Esophagus mucosa (tissue), 1 donor: Measurements from ENCODE around the gene FAM229B. TPM values are rescaled to one million over a fixed set of nuclear protein-coding genes. Genes with fewer than 3 reads are reported as not detected.

ENCODE experiments used
- ATAC-seq: fragments of 200-7000 bp; cut with Tn5 transposase; one replicate; pipeline ENCODE4 v1.9.1; 2020
- total RNA-seq: library from RNA; stranded (reverse); gene quantifications from one replicate; pipeline ENCODE4 v1.2.4, GENCODE V29; 2023
- donor health status: DM: yes; HTN: yes; CAD: no.

Gene FAM229B
- total RNA-seq, 1 donor from 2014 or later = 5.1 TPM

GRCh38 chr6:112144145-112144926 is 56.9 kb downstream of the FAM229B start:
- no peak for ATAC-seq

GRCh38 chr6:112145080-112145573 is 57.7 kb downstream of the FAM229B start:
- ATAC-seq = no peak

GRCh38 chr6:112148103-112148502 is 60.7 kb downstream of the FAM229B start:
- ATAC-seq = no peak

- no peak for ATAC-seq
Observed at GRCh38 chr6:112149236-112149635, 61.8 kb downstream of the FAM229B start.

GRCh38 chr6:112149719-112150263 is 62.4 kb downstream of the FAM229B start:
- ATAC-seq = no peak

- ATAC-seq = no peak
Observed at GRCh38 chr6:112150363-112150762, 63.0 kb downstream of the FAM229B start.

Other genes with a start within 250 kb of the FAM229B start
- 5.2 TPM for gene FYN, start 214.1 kb upstream of the FAM229B start, total RNA-seq
- gene CCN6, start 33.5 kb upstream of the FAM229B start, total RNA-seq = not detected
- 13.1 TPM for gene TUBE1, start 109 bp upstream of the FAM229B start, total RNA-seq
- gene LAMA4, start 167.0 kb downstream of the FAM229B start, total RNA-seq = 8.0 TPM